Keratinocyte (primary cell): ENCODE measurements around the gene HKDC1. TPM values are rescaled to one million over a fixed set of nuclear protein-coding genes. Genes with fewer than 3 reads are reported as not detected.

ENCODE experiments used
- DNase-seq: peaks from one replicate; pipeline ENCODE4 v3.0.0-alpha.2; 2011; ENCODE audit warnings: low read depth, missing footprints, low spot score
- FAIRE-seq: peaks from 2 replicates; lab custom pipeline; 2011; peaks lifted over from hg19 to GRCh38; lab: Jason Lieb, UNC
- H2AFZ ChIP-seq: 2 replicates; pipeline ENCODE4 v1.6.0; 2012; ENCODE audit warnings: low read length, control low read depth, inconsistent platforms; ENCODE audit not compliant: control insufficient read depth
- H3K27ac ChIP-seq: 2 replicates; pipeline ENCODE4 v1.5.1; 2011; ENCODE audit warnings: low read length; ENCODE audit not compliant: control insufficient read depth, insufficient read depth
- H3K27me3 ChIP-seq: 3 replicates; pipeline ENCODE4 v1.6.0; 2011; ENCODE audit warnings: low read length; ENCODE audit not compliant: control insufficient read depth, insufficient read depth; ENCODE audit errors: extremely low read depth
- H3K36me3 ChIP-seq, 2 experiments: 2 replicates in 1 of 2; 3 replicates in 1 of 2; pipeline ENCODE4 v1.5.1; 2011; ENCODE audit warnings: low read length in 2 of 2, mild to moderate bottlenecking in 1 of 2; ENCODE audit not compliant: control insufficient read depth in 2 of 2, insufficient read depth in 2 of 2; ENCODE audit errors: extremely low read depth in 1 of 2
- H3K4me1 ChIP-seq: 3 replicates; pipeline ENCODE4 v1.5.1; 2011; ENCODE audit warnings: low read length; ENCODE audit not compliant: control insufficient read depth, insufficient read depth; ENCODE audit errors: extremely low read depth
- H3K4me2 ChIP-seq: 3 replicates; pipeline ENCODE4 v1.6.0; 2011; ENCODE audit warnings: low read depth, low read length; ENCODE audit not compliant: control insufficient read depth, insufficient read depth; ENCODE audit errors: extremely low read depth
- H3K4me3 ChIP-seq, 3 experiments: fragments of 200-600 bp in 1 of 3; sonication (generic) in 1 of 3; 2 replicates in 2 of 3; 3 replicates in 1 of 3; pipeline ENCODE4 v1.5.1; 2011 to 2016; ENCODE audit warnings: low read length in 3 of 3, mild to moderate bottlenecking in 3 of 3, control low read depth in 2 of 3, inconsistent platforms in 1 of 3, low read depth in 1 of 3, mixed read lengths in 1 of 3, mixed run types in 1 of 3, moderate library complexity in 1 of 3; ENCODE audit not compliant: control insufficient read depth in 2 of 3, insufficient read depth in 2 of 3; ENCODE audit errors: extremely low read depth in 1 of 3
- H3K79me2 ChIP-seq: 2 replicates; pipeline ENCODE4 v1.6.0; 2012; ENCODE audit warnings: low read length; ENCODE audit not compliant: control insufficient read depth, insufficient read depth
- H3K9ac ChIP-seq: 3 replicates; pipeline ENCODE4 v1.6.0; 2011; ENCODE audit warnings: low read length; ENCODE audit not compliant: control insufficient read depth, insufficient read depth; ENCODE audit errors: extremely low read depth
- H3K9me1 ChIP-seq: 3 replicates; pipeline ENCODE4 v1.6.0; 2011; ENCODE audit warnings: low read length; ENCODE audit not compliant: control insufficient read depth, insufficient read depth; ENCODE audit errors: extremely low read depth
- H3K9me3 ChIP-seq: 2 replicates; pipeline ENCODE4 v1.5.1; 2012; ENCODE audit warnings: low read depth, low read length; ENCODE audit not compliant: control insufficient read depth
- H4K20me1 ChIP-seq: 3 replicates; pipeline ENCODE4 v1.6.0; 2011; ENCODE audit warnings: low read length; ENCODE audit not compliant: control insufficient read depth, insufficient read depth; ENCODE audit errors: extremely low read depth
- EZH2 ChIP-seq: IDR thresholded peaks from one replicate; pipeline ENCODE4 v1.6.1; 2012; ENCODE audit warnings: inconsistent platforms, mild to moderate bottlenecking, low read length, moderate library complexity
- dilution Hi-C: fragments of 300-500 bp; cut with MboI; formaldehyde crosslinking; loops from one replicate; pipeline ENCODE4 v1.7.0; 2020; ENCODE audit warnings: low sequenced_read_pairs; ENCODE audit not compliant: extremely low pct_ligation_motif_present
- polyA plus RNA-seq, 5 experiments: library from polyadenylated mRNA; depleted of rRNA in 3 of 5; stranded (reverse) in 3 of 5; stranded (forward) in 1 of 5; unstranded in 1 of 5; fragments of >200 nt; gene quantifications; 1 replicate in 1 of 5; 2 replicates in 3 of 5; 3 replicates in 1 of 5; pipeline versions ENCODE4 v1.2.1 to v1.2.3, GENCODE V29; 2011 to 2012; ENCODE audit warnings: missing spikeins in 2 of 5, low read depth in 1 of 5, low replicate concordance in 1 of 5
- TF ChIP-seq, protein P1 (sequence below), 3 experiments: IDR thresholded peaks in 1 of 3; conservative IDR thresholded peaks in 1 of 3; optimal IDR thresholded peaks in 1 of 3; 2 replicates in 2 of 3; 3 replicates in 1 of 3; pipeline versions ENCODE3 to v1.5.1; 2011; ENCODE audit warnings: low read length in 3 of 3, mild to moderate bottlenecking in 3 of 3, moderate library complexity in 2 of 3, control low read depth in 1 of 3, inconsistent platforms in 1 of 3; ENCODE audit not compliant: insufficient read depth in 2 of 3; ENCODE audit errors: extremely low read depth in 1 of 3

Gene HKDC1
- polyA plus RNA-seq, 1 donor (not counting 4 experiments of a cell fraction or from before 2014, with no cell fraction given) = 0.33 TPM

DNA sequence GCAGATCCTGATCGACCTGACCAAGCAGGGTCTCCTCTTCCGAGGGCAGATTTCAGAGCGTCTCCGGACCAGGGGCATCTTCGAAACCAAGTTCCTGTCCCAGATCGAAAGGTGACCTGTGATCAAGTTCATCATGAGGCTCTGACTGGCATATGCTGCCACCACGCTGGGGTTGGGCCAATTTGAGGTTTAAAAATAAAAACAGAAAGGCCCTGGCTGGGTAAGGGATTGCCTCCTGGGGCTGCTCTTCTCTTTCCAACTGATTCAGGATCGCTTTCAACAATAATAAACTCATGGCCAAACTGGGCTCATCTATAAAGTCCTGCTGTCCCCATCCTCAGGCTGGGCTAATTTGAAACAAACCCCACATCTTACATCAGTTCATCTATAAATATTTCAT is 41.1 kb downstream of the HKDC1 start:
- Histone ChIP-seq H3K4me2 (no peak overlapping the region), H3K4me3 (no peak overlapping the region), H4K20me1 (no peaks in the 10 kb centered on the region), H3K9me1 (no peaks in the 10 kb centered on the region), H3K27ac (no peak overlapping the region), H3K4me1 (no peaks in the 10 kb centered on the region), H3K36me3 (no peaks in the 10 kb centered on the region), H3K27me3 (no peaks in the 10 kb centered on the region), H3K79me2 (no peaks in the 10 kb centered on the region), H3K9ac (no peak overlapping the region), H2AFZ (no peak overlapping the region), H3K9me3 (no peaks in the 10 kb centered on the region)
- FAIRE-seq (no peak), DNase-seq (no peak)
- dilution Hi-C loops = no loop called here
- no peak for TF ChIP-seq EZH2
- TF ChIP-seq, protein P1, sequence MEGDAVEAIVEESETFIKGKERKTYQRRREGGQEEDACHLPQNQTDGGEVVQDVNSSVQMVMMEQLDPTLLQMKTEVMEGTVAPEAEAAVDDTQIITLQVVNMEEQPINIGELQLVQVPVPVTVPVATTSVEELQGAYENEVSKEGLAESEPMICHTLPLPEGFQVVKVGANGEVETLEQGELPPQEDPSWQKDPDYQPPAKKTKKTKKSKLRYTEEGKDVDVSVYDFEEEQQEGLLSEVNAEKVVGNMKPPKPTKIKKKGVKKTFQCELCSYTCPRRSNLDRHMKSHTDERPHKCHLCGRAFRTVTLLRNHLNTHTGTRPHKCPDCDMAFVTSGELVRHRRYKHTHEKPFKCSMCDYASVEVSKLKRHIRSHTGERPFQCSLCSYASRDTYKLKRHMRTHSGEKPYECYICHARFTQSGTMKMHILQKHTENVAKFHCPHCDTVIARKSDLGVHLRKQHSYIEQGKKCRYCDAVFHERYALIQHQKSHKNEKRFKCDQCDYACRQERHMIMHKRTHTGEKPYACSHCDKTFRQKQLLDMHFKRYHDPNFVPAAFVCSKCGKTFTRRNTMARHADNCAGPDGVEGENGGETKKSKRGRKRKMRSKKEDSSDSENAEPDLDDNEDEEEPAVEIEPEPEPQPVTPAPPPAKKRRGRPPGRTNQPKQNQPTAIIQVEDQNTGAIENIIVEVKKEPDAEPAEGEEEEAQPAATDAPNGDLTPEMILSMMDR (optimal IDR thresholded peaks at IDR 0.05 in 1 of 3, IDR thresholded peaks at IDR 0.05 in 1 of 3, conservative IDR thresholded peaks at IDR 0.05 in 1 of 3; ENCODE audit: extremely low read depth in 1 of 3, insufficient read depth in 2 of 3, low read length in 3 of 3) = no peak

DNA sequence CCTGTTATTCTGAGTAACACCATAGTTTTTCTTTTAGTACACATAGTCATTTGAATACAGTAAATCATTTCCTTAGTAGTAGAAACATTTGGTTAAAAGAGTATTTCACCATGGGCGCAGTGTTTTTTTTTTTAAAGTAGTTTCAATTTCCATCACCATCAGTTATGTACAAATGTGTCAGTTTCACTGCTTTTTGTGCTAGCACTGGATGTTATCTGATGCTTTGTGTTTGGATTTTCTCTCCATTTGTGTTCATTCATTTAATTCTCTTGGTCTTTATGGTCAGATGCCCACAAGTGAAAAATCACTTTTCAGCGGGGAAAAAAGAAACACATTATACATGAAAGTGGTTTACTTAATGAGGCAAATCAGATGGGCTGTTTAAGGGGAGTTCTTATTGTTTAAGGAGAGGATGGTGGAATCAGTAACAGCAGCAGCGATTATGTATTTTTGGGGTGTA is 42.2 kb downstream of the HKDC1 start:
- DNase-seq (no peak), FAIRE-seq (no peak)
- H3K9me1 ChIP-seq = no peaks in the 10 kb centered on the region
- H3K4me3 ChIP-seq = no peak overlapping the region
- no peaks in the 10 kb centered on the region for H3K36me3 ChIP-seq
- H3K4me1 ChIP-seq = no peaks in the 10 kb centered on the region
- H3K27ac ChIP-seq = no peak overlapping the region
- TF ChIP-seq EZH2 = no peak
- TF ChIP-seq, protein P1 (optimal IDR thresholded peaks at IDR 0.05 in 1 of 3, IDR thresholded peaks at IDR 0.05 in 1 of 3, conservative IDR thresholded peaks at IDR 0.05 in 1 of 3; ENCODE audit: extremely low read depth in 1 of 3, insufficient read depth in 2 of 3, low read length in 3 of 3) = no peak
- H3K9me3 ChIP-seq = no peaks in the 10 kb centered on the region
- H3K9ac ChIP-seq = no peak overlapping the region
- H4K20me1 ChIP-seq = no peaks in the 10 kb centered on the region
- H2AFZ ChIP-seq = no peak overlapping the region
- dilution Hi-C loops = no loop called here
- H3K4me2 ChIP-seq = no peak overlapping the region
- no peaks in the 10 kb centered on the region for H3K27me3 ChIP-seq
- no peaks in the 10 kb centered on the region for H3K79me2 ChIP-seq
